ENCODE measurements around the gene ZNF600.
A peak's percentile ranks its signal among the peaks of the same experiment; 100 is the strongest.
"Not testable (repeated sequence)": the region's sequence is repeated elsewhere in the genome, so short reads cannot be mapped to it uniquely, and the experiment has no call there.

The ZNF600 gene

GRCh38 chr19:52786464-52787354, at the start of gene ZNF600:
Gene ZNF600 (minus strand): TSS chr19:52786791. CDS start chr19:52778888, 7,903 bp downstream.
- peak; percentile 38 for DNase-seq (ENCODE audit: low read depth, low spot score)

GRCh38 chr19:52834289-52834688, 47.7 kb upstream of the ZNF600 start:
- DNase-seq (ENCODE audit: low read depth, low spot score), result not testable (repeated sequence)

GRCh38 chr19:52833541-52833940, 47.0 kb upstream of the ZNF600 start:
- DNase-seq (ENCODE audit: low read depth, low spot score), result not testable (repeated sequence)

DNA sequence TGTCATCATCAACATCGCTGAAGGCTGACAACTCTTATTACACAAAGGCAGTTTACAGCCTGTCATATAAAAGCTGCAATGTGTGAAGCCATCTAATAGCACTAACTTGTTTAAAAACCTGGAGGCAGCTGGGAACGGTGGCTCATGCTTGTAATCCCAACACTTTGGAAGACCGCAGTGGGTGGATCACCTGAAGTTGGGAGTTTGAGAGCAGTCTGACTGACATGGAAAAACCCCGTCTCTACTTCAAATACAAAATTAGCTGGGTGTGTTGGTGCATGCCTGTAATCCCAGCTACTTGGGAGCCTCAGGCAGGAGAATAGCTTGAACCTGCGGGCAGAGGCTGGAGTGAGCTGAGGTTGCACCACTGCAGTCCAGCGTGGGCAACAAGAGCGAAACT, 43.3 kb upstream of the ZNF600 start:
- DNase-seq (ENCODE audit: low read depth, low spot score), result not testable (repeated sequence)

DNA sequence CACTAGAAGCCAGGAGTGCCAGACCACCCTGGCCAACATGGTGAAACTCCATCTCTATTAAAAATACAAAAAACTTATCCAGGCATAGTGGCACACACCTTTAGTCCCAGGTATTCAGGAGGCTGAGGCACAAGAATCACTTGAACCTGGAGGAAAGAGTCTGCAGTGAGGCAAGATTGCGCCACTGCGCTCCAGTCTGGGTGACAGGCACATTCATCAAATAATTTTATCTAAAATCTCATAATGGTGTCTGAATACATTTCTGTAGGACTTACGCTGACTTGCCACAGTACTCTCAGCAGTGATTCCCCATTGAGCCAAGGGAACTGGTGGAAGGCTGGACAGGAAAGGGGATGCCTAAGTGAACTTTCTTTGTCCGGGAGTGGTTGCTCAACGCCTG, 39.2 kb upstream of the ZNF600 start:
- DNase-seq (ENCODE audit: low read depth, low spot score), result no peak

DNA sequence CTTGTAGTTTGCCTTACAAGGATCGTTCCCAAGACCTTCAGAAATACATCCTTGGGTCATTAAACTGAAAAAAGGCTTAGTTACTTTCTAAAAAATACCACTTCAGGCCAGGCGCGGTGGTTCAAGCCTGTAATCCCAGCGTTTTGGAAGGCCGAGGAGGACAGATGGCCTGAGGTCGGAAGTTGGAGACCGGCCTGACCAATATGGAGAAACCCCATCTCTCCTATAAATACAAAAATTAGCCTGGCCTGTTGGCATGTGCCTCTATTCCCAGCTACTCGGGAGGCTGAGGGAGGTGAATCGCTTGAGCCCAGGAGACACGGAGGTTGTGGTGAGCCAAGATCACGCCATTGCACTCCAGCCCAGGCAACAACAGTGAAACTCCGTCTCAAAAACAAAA, 37.1 kb upstream of the ZNF600 start:
- DNase-seq (ENCODE audit: low read depth, low spot score), result no peak

DNA sequence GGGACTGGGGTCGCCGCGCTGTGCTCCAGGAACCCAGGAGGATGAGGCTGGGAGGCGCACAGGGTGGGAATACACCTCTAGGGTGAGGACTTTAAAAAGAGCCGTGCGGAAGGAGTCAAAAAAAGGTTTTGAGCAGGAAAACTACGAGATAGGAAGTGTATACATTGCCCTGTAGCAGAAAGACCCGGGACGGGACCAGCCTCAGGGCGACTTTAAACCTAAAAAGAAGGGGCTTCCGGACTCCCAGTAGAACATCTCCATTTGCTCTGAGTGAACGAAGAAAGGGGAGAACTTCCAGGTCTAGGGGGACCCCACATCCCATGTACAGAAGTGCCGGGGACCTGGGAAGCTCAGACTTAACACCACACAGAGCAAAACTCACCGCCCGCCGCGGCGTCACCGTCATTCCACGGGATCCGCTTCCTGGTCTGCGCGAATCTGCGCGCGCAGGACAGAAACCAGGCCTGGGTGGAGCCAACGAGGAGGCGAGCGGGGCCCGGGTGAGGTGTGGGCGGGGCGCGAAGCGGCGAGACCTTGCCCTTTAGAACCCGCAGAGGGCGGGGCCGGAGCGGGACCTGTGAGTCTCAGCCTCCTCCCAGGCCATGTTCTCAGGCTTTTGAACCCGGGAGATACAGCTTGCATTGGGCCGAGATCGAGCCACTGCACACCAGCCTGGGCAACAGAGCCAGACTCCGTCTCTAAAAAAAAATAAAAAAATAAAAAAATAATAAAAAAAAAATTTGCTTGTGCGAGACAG, 34.8 kb upstream of the ZNF600 start, which contains the start of gene ZNF28:
Gene ZNF28, minus strand, starts transcription at position 430 of the 757 bp plus-strand sequence. CDS start 3,675 bp downstream, outside the sequence.
- not testable (repeated sequence) for DNase-seq (ENCODE audit: low read depth, low spot score)

- DNase-seq (ENCODE audit: low read depth, low spot score), result not testable (repeated sequence)
Measured at GRCh38 chr19:52820472-52821203, 34.0 kb upstream of the ZNF600 start.

DNA sequence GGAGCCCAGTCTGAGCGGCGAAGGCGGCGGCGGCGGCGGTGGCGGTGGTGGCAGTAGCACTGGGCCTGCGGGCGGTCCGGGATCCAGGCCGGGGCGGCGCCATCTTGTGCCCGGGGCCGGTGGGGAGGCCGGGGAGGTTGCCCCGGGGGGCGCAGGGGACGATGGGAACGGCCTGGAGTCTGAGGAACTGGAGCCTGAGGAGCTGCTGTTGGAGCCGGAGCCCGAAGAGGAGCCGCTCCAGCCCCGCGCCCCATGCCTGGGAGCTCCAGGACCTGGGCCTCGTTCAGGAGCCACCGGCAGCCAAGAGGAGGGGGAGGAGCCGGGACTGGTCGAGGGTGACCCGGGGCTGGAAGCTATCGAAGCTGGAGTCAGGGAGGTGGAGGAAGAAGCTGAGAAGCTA, 23.2 kb upstream of the ZNF600 start:
- DNase-seq (ENCODE audit: low read depth, low spot score), result no peak

DNA sequence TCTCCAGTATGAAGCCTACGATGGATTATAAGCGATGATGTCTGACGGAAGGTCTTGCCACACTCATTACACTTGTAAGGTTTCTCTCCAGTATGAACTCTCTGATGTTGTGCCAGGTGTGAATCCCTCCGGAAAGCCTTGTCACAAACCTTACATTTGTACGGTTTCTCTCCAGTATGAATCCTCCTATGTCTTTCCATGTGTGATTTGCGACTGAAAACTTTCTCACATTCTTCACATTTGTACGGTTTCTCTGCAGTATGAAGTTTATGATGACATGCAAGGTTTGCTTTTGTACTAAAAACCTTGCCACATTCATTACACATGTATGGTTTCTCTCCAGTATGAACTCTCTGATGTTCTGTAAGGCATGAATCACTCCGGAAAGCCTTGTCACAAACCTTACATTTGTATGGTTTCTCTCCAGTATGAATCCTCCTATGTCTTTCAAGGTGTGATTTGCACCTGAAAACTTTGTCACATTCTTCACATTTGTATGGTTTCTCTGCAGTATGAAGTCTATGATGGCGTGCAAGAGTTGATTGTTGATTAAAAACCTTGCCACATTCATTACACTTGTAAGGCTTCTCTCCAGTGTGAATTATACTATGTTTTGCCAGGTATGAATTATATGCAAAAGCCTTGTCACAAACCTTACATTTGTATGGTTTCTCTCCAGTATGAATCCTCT, 13.5 kb upstream of the ZNF600 start:
- not testable (repeated sequence) for DNase-seq (ENCODE audit: low read depth, low spot score)

- DNase-seq (ENCODE audit: low read depth, low spot score), result no peak
Measured at GRCh38 chr19:52789440-52789839, 2.8 kb upstream of the ZNF600 start.

- no peak for DNase-seq (ENCODE audit: low read depth, low spot score)
Measured at GRCh38 chr19:52786078-52786463, 520 bp downstream of the ZNF600 start.

GRCh38 chr19:52785506-52785905, 1.1 kb downstream of the ZNF600 start:
- no peak for DNase-seq (ENCODE audit: low read depth, low spot score)

- DNase-seq (ENCODE audit: low read depth, low spot score), result not testable (repeated sequence)
Measured at GRCh38 chr19:52782864-52783263, 3.7 kb downstream of the ZNF600 start.

- no peak for DNase-seq (ENCODE audit: low read depth, low spot score)
Measured at GRCh38 chr19:52778811-52779210, 7.8 kb downstream of the ZNF600 start.

GRCh38 chr19:52756447-52756846, 30.1 kb downstream of the ZNF600 start:
- not testable (repeated sequence) for DNase-seq (ENCODE audit: low read depth, low spot score)

GRCh38 chr19:52749780-52750179, 36.8 kb downstream of the ZNF600 start:
- DNase-seq (ENCODE audit: low read depth, low spot score), result no peak

DNA sequence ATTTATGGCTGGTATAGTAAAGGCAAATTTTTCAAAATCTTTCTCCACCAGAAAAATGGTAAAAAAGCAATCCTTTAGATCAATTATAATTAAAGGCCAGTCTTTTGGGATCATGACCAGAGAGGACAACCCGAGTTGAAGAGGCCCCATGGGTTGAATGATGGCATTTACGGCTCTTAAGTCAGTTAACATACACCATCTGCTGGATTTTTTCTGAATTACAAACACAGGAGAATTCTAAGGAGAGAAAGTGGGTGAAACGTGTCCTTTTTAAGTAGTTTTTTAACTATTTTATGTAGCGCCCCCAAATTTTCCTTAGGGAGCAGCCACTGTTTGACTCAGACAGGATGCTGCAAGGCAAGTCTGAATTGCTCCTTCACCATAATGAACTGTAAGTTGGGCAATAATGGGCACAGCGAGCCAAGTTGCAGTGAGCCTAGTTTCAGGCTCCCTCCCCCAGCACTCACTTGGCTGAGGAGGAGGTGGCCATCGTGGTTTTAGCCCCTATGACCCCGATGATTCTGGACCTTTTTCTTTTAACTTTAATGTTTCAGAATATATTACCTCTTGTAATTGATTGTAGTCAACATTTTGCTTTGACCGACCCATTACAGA, 38.1 kb downstream of the ZNF600 start:
- no peak for DNase-seq (ENCODE audit: low read depth, low spot score)

DNA sequence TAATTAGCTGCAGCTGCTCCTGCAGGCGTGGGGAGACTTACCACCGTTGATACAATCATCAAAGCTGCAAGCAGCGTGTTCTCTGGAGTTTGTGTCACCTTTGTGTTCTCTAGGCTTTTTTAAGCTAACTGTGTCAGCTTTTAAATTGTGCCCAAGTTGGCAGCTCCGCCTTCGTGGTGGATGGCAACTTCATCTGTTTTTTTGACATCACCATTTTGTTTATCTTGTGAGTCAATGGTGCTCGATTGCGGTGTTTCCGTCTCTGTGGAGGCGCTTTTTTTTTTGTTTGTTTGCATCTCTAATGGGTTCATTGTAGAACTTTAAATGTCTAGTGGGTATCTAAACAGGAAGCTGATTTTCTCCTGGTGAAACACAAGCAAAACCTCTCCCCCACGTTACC, 40.7 kb downstream of the ZNF600 start:
- DNase-seq (ENCODE audit: low read depth, low spot score), result not testable (repeated sequence)

DNA sequence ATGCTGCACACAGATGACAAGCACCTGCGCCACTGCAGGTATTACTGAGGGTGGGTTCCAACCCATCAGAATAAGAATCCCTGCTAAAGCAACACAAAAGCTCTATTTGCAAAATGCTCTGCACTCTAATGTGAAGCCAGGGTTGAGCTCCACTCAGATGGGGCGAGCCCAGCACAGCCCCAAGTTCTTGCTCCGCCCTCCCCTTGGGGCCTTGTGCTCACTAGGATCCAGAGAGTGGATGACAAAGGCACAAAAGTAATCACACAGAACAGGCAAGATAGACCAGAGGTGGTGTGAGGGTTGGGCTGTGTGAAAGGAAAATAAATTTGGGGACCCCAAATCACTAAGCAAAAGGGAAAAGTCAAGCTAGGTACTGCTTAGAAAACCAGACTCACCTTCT, 43.5 kb downstream of the ZNF600 start:
- DNase-seq (ENCODE audit: low read depth, low spot score), result no peak

GRCh38 chr19:52742516-52742915, 44.1 kb downstream of the ZNF600 start:
- DNase-seq (ENCODE audit: low read depth, low spot score), result no peak

All from iPS DF 19.7 (cell line).